GM19328 (cell line): Measurements from ENCODE around the gene MEMO1.

Source experiments
- ATAC-seq: cut with Tn5 transposase; IDR thresholded peaks from one replicate; pipeline ENCODE4 v1.9.1; 2021; ENCODE audit warnings: mild to moderate bottlenecking, moderate library complexity; ENCODE audit not compliant: unreplicated experiment

The MEMO1 gene

DNA sequence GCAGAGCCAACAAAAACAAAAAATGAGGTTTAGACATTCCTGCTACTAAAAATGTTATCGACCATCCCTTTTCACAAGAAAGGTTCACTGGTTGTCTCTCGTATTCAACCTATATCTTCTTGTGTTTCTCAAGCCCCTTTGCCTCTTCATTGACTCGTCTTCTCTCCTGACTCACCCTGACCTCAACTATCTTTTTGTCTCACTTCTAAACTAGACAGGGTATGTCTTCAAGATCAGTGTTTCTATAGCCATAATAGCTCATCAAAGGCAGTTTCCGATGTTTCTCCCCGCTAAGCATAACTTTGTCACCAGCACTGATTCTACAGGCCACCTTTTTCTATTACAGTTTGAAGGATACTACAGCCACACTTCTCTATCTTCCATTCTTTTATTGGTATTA lies 178.4 kb downstream of the MEMO1 start:
- no peak for ATAC-seq

GRCh38 chr2:31831585-31831984 lies 179.2 kb downstream of the MEMO1 start:
- no peak for ATAC-seq

- ATAC-seq: no peak
Observed at GRCh38 chr2:31828891-31829290, 181.9 kb downstream of the MEMO1 start.

- ATAC-seq: no peak
Observed at GRCh38 chr2:31823558-31823957, 187.2 kb downstream of the MEMO1 start.

- no peak for ATAC-seq
Observed at GRCh38 chr2:31822587-31822986, 188.2 kb downstream of the MEMO1 start.
